Stimulated activated CD4-positive, alpha-beta T cell treated with anti-CD3 and anti-CD28 coated beads, TNF-alpha, amount 100 ng/mL, for 4 hours (primary cell): ENCODE data around the gene EPAS1.

Experiments used
- DNase-seq, 3 experiments: peaks; one replicate each; pipeline ENCODE4 v3.0.0-alpha.2; 2020; ENCODE audit warnings: low read depth in 3 of 3

EPAS1 gene

DNA sequence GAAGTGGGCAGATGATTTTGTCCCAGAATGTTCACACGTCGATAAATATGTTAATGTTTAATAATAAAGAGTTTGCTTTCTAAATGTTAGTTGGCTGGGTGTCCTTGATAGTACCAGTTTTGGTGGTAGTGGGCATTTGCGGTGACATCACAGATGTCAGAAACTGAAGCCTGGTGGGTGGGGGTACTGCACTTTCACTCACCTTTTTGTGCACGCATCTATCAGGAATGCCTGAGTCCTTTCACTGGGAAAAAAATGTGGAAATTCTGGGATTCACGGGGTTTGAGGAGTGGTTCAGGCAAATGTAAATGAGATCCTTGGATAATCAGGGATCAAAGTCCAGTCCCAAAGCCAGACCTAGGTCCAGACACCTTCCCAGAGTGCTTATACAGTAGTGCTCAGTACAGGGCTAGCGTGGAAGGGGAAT, 3.2 kb downstream of the EPAS1 start:
- DNase-seq: no peak

GRCh38 chr2:46302005-46302695, 4.9 kb downstream of the EPAS1 start:
- DNase-seq: no peak

- no peak for DNase-seq
These were observed 6.0 kb downstream of the EPAS1 start for GRCh38 chr2:46303233-46303632.

GRCh38 chr2:46303822-46304221, 6.6 kb downstream of the EPAS1 start:
- DNase-seq: no peak

DNA sequence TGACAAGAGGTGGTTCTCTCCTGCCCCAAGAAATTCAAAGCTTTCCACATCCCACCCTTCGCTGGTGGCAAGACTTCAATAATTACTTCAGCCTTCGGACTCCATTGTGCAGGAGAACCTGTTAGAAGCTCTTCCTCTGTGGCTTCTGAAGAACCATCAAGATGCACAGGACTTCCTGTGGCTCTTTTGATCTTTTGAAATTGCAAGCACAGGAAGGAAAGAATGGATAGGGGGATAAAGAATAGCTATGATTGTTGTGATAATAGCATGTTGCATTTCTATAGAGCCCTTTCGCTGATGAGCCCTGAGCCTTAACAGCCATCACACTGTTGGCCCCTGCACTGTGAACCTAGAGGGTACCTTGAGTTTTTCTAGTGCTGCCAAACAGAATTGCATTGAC, 7.4 kb downstream of the EPAS1 start:
- DNase-seq: no peak

GRCh38 chr2:46305187-46305586, 8.0 kb downstream of the EPAS1 start:
- DNase-seq: no peak

DNA sequence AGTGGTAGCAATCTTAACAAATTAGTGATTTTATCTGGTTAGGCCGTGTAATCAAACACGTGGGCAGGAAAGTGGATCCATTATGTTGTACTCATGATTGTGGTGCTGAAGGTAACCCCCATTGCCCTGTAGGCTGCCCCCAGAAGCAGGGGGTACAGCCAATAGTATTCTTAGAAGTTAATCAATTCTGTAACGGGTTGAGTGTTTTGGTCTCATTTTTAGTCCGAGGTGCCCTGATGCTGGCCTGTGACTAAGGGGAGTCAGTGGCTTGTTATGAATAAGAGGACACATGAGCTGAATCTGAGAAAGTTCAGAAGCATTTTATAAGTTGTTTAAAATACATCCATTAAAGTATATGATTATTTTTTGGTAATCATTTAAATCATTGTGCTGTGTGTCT, 8.6 kb downstream of the EPAS1 start:
- no peak for DNase-seq

GRCh38 chr2:46306330-46306751, 9.1 kb downstream of the EPAS1 start:
- DNase-seq: no peak

GRCh38 chr2:46306988-46307655, 9.9 kb downstream of the EPAS1 start:
- no peak for DNase-seq

- no peak for DNase-seq
These were observed 10.9 kb downstream of the EPAS1 start for GRCh38 chr2:46308081-46308480.

DNA sequence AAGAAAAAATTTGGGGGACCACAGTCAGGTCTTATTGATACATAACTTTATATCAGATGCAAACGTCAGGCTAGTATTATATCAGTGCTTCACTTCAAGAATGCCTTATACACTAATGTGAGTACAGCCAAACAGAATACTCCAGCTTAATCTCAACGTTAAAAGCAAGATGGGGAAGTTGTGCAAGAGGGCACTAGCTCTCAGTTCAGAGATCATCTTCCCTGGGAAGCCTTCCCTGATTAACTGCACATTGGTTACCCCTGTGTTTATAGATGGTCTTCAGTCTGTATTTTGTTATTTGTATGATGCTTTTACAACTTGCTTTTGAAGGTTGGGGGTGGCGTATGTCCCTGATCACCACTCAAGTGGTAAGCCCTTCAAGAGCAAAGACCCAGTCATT, 11.4 kb downstream of the EPAS1 start:
- no peak for DNase-seq

GRCh38 chr2:46309052-46309953, 12.1 kb downstream of the EPAS1 start:
- no peak for DNase-seq

GRCh38 chr2:46310446-46310845, 13.2 kb downstream of the EPAS1 start:
- no peak for DNase-seq

DNA sequence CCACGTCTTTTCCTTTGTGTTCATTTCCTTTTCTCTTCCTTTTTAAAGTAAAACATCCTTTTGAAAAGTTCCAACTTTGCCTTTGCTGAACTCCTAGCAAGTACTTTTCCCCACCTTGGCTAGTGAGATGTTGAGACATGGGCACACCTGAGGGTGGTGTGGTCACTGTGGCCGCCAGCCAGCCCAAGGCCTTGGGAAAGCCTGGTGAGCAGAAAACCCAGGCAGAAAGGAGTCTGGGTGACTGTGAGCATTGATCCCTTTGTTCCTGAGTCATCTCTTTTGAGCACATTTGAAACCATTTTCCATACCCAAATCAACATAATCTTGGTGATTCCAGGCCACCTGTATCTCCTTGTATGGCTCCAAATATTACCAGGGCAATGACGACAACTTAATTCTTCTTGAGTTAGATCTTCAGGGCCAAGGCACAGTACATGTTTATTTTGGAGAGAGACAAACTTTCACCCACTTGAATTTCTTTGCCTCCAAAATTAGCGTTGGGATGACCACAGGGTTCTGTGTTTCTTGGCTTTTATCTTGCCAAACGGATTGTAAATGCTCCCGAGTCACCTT, 14.5 kb downstream of the EPAS1 start:
- DNase-seq: no peak

GRCh38 chr2:46313063-46313462, 15.9 kb downstream of the EPAS1 start:
- DNase-seq: no peak

GRCh38 chr2:46314065-46314835, 17.0 kb downstream of the EPAS1 start:
- no peak for DNase-seq

GRCh38 chr2:46315103-46315890, 18.1 kb downstream of the EPAS1 start:
- no peak for DNase-seq

DNA sequence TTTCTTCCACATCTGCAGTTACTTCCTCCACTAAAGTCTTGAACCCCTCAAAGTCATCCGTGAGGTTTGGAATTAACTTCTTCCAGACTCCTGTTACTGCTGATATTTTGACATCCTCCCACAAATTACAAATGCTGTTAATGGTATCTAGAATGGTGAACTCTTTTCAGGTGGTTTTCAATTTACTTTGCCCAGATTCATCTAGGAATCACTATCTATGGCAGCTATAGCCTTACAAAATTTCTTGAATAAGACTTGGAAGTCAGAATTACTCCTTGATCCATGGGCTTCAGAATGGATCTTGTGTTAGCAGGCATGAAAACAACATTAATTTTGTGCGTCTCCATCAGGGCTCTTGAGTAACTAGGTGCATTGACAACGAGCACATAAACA, 19.9 kb downstream of the EPAS1 start:
- DNase-seq: no peak

GRCh38 chr2:46318579-46319460, 21.6 kb downstream of the EPAS1 start:
- DNase-seq: no peak

DNA sequence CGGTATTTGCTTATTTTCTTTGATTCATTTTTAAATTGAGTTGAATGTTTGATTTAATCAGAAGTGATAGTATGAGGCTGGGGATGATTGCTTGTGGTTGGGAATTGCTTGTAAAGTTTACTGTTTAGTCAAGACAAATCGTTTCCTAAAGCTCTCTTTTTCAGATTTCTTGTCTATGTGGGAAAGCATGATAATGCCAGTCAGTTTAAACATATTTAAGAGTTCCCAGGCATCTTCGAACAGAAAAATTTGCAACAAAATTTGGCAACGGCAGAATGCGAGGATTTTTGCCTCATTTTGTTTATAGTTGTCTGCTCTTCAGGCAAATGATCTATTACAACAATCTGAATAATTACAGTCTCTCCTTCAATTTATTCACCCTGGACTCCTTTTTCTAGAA, 22.5 kb downstream of the EPAS1 start:
- no peak for DNase-seq
